Endothelial cell of umbilical vein (primary cell): ENCODE measurements around the gene VAV2. TPM values are rescaled to one million over a fixed set of nuclear protein-coding genes. Genes with fewer than 3 reads are reported as not detected.

Experiments
- BruUV-seq: library from RNA; stranded (reverse); fragments of 400-500 nt; replicated peaks from 2 replicates; lab custom pipeline; 2021; lab: Mats Ljungman, UMichigan
- CTCF ChIA-PET: fragments of 300-600, 350-600 bp; sonication (Branson Sonifier 250); formaldehyde crosslinking; loops from one replicate; lab custom pipeline; 2021; ENCODE audit warnings: antibody characterized with exemption, inconsistent platforms; lab: Charles Lee
- POLR2A ChIA-PET: fragments of 300-600, 350-600 bp; sonication (Branson Sonifier 250); formaldehyde crosslinking; loops from one replicate; lab custom pipeline; 2021; ENCODE audit warnings: antibody characterized with exemption, inconsistent platforms; lab: Charles Lee
- DNase-seq: peaks from one replicate; pipeline ENCODE4 v3.0.0-alpha.2; 2011; ENCODE audit warnings: low read depth, low spot score
- FAIRE-seq: peaks from 2 replicates; lab custom pipeline; 2011; peaks lifted over from hg19 to GRCh38; lab: Jason Lieb, UNC
- H2AFZ ChIP-seq: 2 replicates; pipeline ENCODE4 v1.6.0; 2012; ENCODE audit warnings: low read depth, low read length, control low read depth, inconsistent platforms
- H3K27ac ChIP-seq: 2 replicates; pipeline ENCODE4 v1.5.1; 2011; ENCODE audit warnings: low read depth, mild to moderate bottlenecking, control low read depth, low read length, moderate library complexity; ENCODE audit not compliant: insufficient read depth
- H3K27me3 ChIP-seq, 2 experiments: 2 replicates each; pipeline versions ENCODE4 v1.6.0 to v1.6.1; 2011; ENCODE audit warnings: low read length in 2 of 2, mixed read lengths in 1 of 2; ENCODE audit not compliant: control insufficient read depth in 2 of 2, insufficient read depth in 2 of 2
- H3K36me3 ChIP-seq, 2 experiments: 2 replicates in 1 of 2; 3 replicates in 1 of 2; pipeline ENCODE4 v1.5.1; 2011; ENCODE audit warnings: low read length in 2 of 2, mild to moderate bottlenecking in 1 of 2, moderate library complexity in 1 of 2; ENCODE audit not compliant: control insufficient read depth in 2 of 2, insufficient read depth in 2 of 2; ENCODE audit errors: extremely low read depth in 1 of 2
- H3K4me1 ChIP-seq: 3 replicates; pipeline ENCODE4 v1.5.1; 2011; ENCODE audit warnings: mild to moderate bottlenecking, low read length; ENCODE audit not compliant: control insufficient read depth, insufficient read depth; ENCODE audit errors: extremely low read depth
- H3K4me2 ChIP-seq: 2 replicates; pipeline ENCODE4 v1.6.1; 2011; ENCODE audit warnings: low read length, control low read depth, mixed read lengths; ENCODE audit not compliant: insufficient read depth
- H3K4me3 ChIP-seq, 3 experiments: fragments of 200-600 bp in 1 of 3; sonication (generic), shearing (Covaris generic) in 1 of 3; replicated peaks in 1 of 3; 2 replicates each; pipeline ENCODE4 v1.5.1; 2011 to 2016; ENCODE audit warnings: control low read depth in 3 of 3, low read length in 3 of 3, mild to moderate bottlenecking in 2 of 3, inconsistent platforms in 1 of 3, low read depth in 1 of 3, moderate library complexity in 1 of 3; ENCODE audit not compliant: insufficient read depth in 1 of 3
- H3K79me2 ChIP-seq: 2 replicates; pipeline ENCODE4 v1.6.0; 2012; ENCODE audit warnings: low read length, inconsistent platforms; ENCODE audit not compliant: control insufficient read depth, insufficient read depth
- H3K9ac ChIP-seq: replicated peaks from 2 replicates; pipeline ENCODE3; 2011; ENCODE audit warnings: low read length, control low read depth; ENCODE audit not compliant: insufficient read depth; ENCODE audit errors: extremely low read depth
- H3K9me1 ChIP-seq: replicated peaks from 3 replicates; pipeline ENCODE4 v1.6.0; 2011; ENCODE audit warnings: mild to moderate bottlenecking, low read length; ENCODE audit not compliant: control insufficient read depth, insufficient read depth; ENCODE audit errors: extremely low read depth
- H3K9me3 ChIP-seq: replicated peaks from 2 replicates; pipeline ENCODE4 v1.5.1; 2012; ENCODE audit warnings: low read length, inconsistent platforms; ENCODE audit not compliant: control insufficient read depth, insufficient read depth
- H4K20me1 ChIP-seq: replicated peaks from 2 replicates; pipeline ENCODE3; 2011; ENCODE audit warnings: mild to moderate bottlenecking, low read length; ENCODE audit not compliant: control insufficient read depth, insufficient read depth; ENCODE audit errors: extremely low read depth
- EZH2 ChIP-seq: IDR thresholded peaks from 2 replicates; pipeline ENCODE4 v1.6.1; 2012; ENCODE audit warnings: borderline replicate concordance, low read depth, mild to moderate bottlenecking, moderate library complexity, low read length, inconsistent platforms; ENCODE audit not compliant: severe bottlenecking
- FOS ChIP-seq: IDR thresholded peaks from 2 replicates; pipeline ENCODE4 v1.6.1; 2011; ENCODE audit warnings: mild to moderate bottlenecking, low read length, moderate library complexity, borderline replicate concordance; ENCODE audit not compliant: insufficient read depth
- GATA2 ChIP-seq: IDR thresholded peaks from 2 replicates; pipeline ENCODE4 v1.7.0; 2011; ENCODE audit warnings: low read depth, mild to moderate bottlenecking, moderate library complexity, mixed read lengths, low read length; ENCODE audit not compliant: insufficient read length, insufficient read depth
- JUN ChIP-seq: IDR thresholded peaks from 2 replicates; pipeline ENCODE4 v1.6.1; 2011; ENCODE audit warnings: borderline replicate concordance, low read depth; ENCODE audit not compliant: insufficient read length, insufficient read depth
- MYC ChIP-seq: IDR thresholded peaks from one replicate; pipeline ENCODE4 v1.6.1; 2011; ENCODE audit warnings: mild to moderate bottlenecking, low read depth, low read length
- POLR2A ChIP-seq: IDR thresholded peaks from 2 replicates; pipeline ENCODE4 v1.6.1; 2012; ENCODE audit warnings: low read depth, mild to moderate bottlenecking, control low read depth, low read length
- POLR2AphosphoS5 ChIP-seq: IDR thresholded peaks from 2 replicates; pipeline ENCODE4 v1.6.1; 2012; ENCODE audit warnings: low read depth, mild to moderate bottlenecking, control low read depth, low read length, moderate library complexity; ENCODE audit not compliant: insufficient read depth
- dilution Hi-C: fragments of 300-500 bp; cut with MboI; formaldehyde crosslinking; loops from one replicate; pipeline ENCODE4 v1.15.0; 2019; ENCODE audit warnings: low sequenced_read_pairs; ENCODE audit not compliant: extremely low pct_ligation_motif_present
- intact Hi-C: fragments of 100-400 bp; cut with micrococcal nuclease; formaldehyde crosslinking; loops from one replicate; pipeline ENCODE4 v1.10.0; 2022
- polyA plus RNA-seq, 4 experiments: library from polyadenylated mRNA; depleted of rRNA in 3 of 4; stranded (reverse) in 3 of 4; unstranded in 1 of 4; fragments of >200 nt; gene quantifications; 2 replicates each; pipeline versions ENCODE4 v1.2.1 to v1.2.3, GENCODE V29; 2011 to 2012; ENCODE audit warnings: missing spikeins in 1 of 4
- total RNA-seq: library from RNA; stranded (reverse); gene quantifications from 2 replicates; pipeline ENCODE4 v1.2.3, GENCODE V29; 2021
- TF ChIP-seq, protein P1 (sequence below), 2 donors: IDR thresholded peaks; 1 replicate in 1 of 2; 2 replicates in 1 of 2; pipeline ENCODE4 v1.5.1; 2011; ENCODE audit warnings: low read length in 2 of 2, mild to moderate bottlenecking in 2 of 2, moderate library complexity in 2 of 2, control low read depth in 1 of 2, inconsistent platforms in 1 of 2, low read depth in 1 of 2; ENCODE audit not compliant: insufficient read depth in 1 of 2; ENCODE audit errors: extremely low read depth in 1 of 2
- TF ChIP-seq, protein P2 (sequence below): IDR thresholded peaks from 2 replicates; pipeline ENCODE4 v1.6.1; 2011; ENCODE audit not compliant: insufficient read depth, insufficient read length

VAV2 gene
- total and polyA plus RNA-seq, 2 donors (not counting 3 experiments of a cell fraction or from before 2014, with no cell fraction given): 10.6 to 30.6 TPM

DNA sequence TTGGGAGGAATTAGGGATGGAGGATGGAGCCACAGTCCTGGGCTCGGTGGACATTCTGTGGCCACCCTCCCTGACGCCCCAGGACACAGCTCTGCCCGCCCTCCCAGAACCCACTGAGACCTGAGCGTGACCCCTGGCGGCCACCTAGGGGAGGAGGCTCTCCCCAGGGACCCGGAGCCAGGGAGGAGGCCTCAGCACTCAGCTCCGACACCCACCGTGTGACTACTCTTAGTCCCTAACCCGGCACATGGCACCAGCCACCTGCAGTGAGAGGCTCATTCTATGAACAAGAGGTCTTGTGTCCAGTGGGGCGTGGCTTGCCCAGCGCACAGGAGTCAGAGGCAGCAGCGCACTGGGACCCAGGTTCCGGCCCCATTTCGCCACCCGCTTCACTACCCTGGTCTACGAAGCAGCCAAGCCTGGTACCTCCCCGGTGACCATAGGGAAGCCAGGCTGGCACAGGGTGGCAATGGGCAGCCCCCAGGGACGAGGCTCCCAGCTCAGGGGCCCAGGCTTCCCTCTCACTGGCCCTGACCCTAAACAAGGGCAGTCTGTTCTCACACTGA, 264.2 kb downstream of the VAV2 start:
- Histone ChIP-seq H2AFZ (no peak overlapping the region), H3K9me3 (no peaks in the 10 kb centered on the region), H4K20me1 (no peaks in the 10 kb centered on the region), H3K79me2 (no peaks in the 10 kb centered on the region), H3K9me1 (no peaks in the 10 kb centered on the region), H3K36me3 (no peaks in the 10 kb centered on the region), H3K4me2 (no peak overlapping the region), H3K4me3 (no peak overlapping the region), H3K27ac (no peak overlapping the region), H3K4me1 (no peaks in the 10 kb centered on the region), H3K9ac (no peak overlapping the region), H3K27me3 (no peaks in the 10 kb centered on the region)
- FAIRE-seq: no peak
- TF ChIP-seq POLR2A (no peak), EZH2 (no peak), POLR2AphosphoS5 (no peak), GATA2 (no peak), JUN (no peak), FOS (no peak), MYC (no peak)
- TF ChIP-seq, protein P1, sequence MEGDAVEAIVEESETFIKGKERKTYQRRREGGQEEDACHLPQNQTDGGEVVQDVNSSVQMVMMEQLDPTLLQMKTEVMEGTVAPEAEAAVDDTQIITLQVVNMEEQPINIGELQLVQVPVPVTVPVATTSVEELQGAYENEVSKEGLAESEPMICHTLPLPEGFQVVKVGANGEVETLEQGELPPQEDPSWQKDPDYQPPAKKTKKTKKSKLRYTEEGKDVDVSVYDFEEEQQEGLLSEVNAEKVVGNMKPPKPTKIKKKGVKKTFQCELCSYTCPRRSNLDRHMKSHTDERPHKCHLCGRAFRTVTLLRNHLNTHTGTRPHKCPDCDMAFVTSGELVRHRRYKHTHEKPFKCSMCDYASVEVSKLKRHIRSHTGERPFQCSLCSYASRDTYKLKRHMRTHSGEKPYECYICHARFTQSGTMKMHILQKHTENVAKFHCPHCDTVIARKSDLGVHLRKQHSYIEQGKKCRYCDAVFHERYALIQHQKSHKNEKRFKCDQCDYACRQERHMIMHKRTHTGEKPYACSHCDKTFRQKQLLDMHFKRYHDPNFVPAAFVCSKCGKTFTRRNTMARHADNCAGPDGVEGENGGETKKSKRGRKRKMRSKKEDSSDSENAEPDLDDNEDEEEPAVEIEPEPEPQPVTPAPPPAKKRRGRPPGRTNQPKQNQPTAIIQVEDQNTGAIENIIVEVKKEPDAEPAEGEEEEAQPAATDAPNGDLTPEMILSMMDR (IDR thresholded peaks at IDR 0.05; ENCODE audit: extremely low read depth in 1 of 2, insufficient read depth in 1 of 2, low read depth in 1 of 2, low read length in 2 of 2): no peak
- TF ChIP-seq, protein P2, sequence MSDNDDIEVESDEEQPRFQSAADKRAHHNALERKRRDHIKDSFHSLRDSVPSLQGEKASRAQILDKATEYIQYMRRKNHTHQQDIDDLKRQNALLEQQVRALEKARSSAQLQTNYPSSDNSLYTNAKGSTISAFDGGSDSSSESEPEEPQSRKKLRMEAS: no peak
- DNase-seq: no peak
- ChIA-PET CTCF (interaction anchor here (1.0 to 1.6 kb wide), 2 partner anchors 15 to 542 kb away, joined by 3 to 7 read pairs; no protein-coding TSS in a partner anchor), POLR2A (no interaction called here)
- dilution Hi-C loops (no loop called here), intact Hi-C loops (no loop called here)
- BruUV-seq: no TSS peak
